ENCODE measurements around the gene RSPRY1. TPM values are rescaled to one million over a fixed set of nuclear protein-coding genes. Genes with fewer than 3 reads are reported as not detected.

Gene RSPRY1
- total RNA-seq, 2 donors from 2014 or later, result 28.7 to 32.5 TPM

DNA sequence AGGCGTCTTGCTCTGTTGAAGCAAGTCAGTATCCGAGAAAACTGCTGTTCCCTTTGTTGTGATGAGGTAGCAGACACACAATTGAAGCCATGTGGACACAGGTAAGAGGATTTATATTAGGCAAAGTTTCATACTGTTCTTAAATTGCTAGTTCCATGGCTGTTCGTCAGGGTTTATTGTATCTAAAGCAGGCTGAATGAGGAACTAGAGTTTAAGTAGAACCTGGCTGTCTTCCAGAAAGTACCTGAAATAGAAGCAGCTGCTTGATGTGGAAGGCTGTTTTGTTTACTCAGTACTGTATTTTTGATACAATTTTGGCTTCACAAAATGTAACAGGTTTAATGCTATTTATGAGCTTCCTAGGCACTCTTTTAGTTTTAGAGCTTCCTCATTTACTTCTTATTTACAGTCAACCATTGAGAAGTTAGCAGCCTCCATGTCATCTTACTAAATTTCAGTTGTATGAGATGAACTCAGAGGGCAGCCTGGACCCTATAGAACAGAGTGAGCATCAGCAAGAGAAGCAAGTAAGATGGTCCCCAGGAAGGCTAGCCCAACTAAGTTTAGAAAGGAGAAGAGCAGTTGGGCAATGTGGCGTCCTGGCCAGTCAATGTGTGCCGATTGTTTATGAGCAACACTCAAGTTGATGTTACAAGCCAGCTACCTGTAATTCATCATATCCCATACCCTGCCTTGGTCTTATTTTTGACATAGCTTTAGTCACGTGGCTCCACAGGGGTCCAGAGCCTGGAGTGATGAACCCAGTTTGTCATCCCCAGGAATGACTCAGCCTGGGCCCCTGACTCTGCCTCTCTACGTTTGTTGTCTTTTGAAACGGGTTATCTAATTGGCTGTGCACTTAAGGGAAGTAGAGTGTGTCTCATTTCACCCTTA lies 49.2 kb downstream of the RSPRY1 start:
- Histone ChIP-seq H3K9me3 (no peaks in the 10 kb centered on the region), H3K4me3 (no peak overlapping the region), H3K36me3 (peaks cover 62% of the 10 kb centered on the region), H3K4me1 (ENCODE audit: control insufficient read depth in 1 of 2, low read depth in 2 of 2) (no peaks in the 10 kb centered on the region), H3K27me3 (replicated peaks; ENCODE audit: insufficient read depth) (no peaks in the 10 kb centered on the region), H3K27ac (no peak overlapping the region)
- TF ChIP-seq, protein P1, sequence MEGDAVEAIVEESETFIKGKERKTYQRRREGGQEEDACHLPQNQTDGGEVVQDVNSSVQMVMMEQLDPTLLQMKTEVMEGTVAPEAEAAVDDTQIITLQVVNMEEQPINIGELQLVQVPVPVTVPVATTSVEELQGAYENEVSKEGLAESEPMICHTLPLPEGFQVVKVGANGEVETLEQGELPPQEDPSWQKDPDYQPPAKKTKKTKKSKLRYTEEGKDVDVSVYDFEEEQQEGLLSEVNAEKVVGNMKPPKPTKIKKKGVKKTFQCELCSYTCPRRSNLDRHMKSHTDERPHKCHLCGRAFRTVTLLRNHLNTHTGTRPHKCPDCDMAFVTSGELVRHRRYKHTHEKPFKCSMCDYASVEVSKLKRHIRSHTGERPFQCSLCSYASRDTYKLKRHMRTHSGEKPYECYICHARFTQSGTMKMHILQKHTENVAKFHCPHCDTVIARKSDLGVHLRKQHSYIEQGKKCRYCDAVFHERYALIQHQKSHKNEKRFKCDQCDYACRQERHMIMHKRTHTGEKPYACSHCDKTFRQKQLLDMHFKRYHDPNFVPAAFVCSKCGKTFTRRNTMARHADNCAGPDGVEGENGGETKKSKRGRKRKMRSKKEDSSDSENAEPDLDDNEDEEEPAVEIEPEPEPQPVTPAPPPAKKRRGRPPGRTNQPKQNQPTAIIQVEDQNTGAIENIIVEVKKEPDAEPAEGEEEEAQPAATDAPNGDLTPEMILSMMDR (IDR thresholded peaks at IDR 0.05), result no peak
- ATAC-seq (ENCODE audit: insufficient number of reproducible peaks, low FRiP score, low read depth), result no peak
- DNase-seq (ENCODE audit: low spot score), result no peak

GRCh38 chr16:57236022-57236350 lies 49.9 kb downstream of the RSPRY1 start:
- no peak overlapping the region for H3K4me3 ChIP-seq
- H3K9me3 ChIP-seq, result no peaks in the 10 kb centered on the region
- DNase-seq (ENCODE audit: low spot score) (no peak), ATAC-seq (ENCODE audit: insufficient number of reproducible peaks, low FRiP score, low read depth) (no peak)
- no peaks in the 10 kb centered on the region for H3K27me3 ChIP-seq (replicated peaks; ENCODE audit: insufficient read depth)
- TF ChIP-seq, protein P1 (IDR thresholded peaks at IDR 0.05), result no peak
- peaks cover 58% of the 10 kb centered on the region for H3K36me3 ChIP-seq
- no peak overlapping the region for H3K27ac ChIP-seq
- no peaks in the 10 kb centered on the region for H3K4me1 ChIP-seq (ENCODE audit: control insufficient read depth in 1 of 2, low read depth in 2 of 2)

- TF ChIP-seq, protein P1 (IDR thresholded peaks at IDR 0.05), result no peak
- Histone ChIP-seq H3K36me3 (peaks cover 33% of the 10 kb centered on the region), H3K27me3 (replicated peaks; ENCODE audit: insufficient read depth) (no peaks in the 10 kb centered on the region), H3K4me1 (ENCODE audit: control insufficient read depth in 1 of 2, low read depth in 2 of 2) (no peaks in the 10 kb centered on the region), H3K27ac (no peak overlapping the region), H3K9me3 (no peaks in the 10 kb centered on the region), H3K4me3 (no peak overlapping the region)
- DNase-seq (ENCODE audit: low spot score) (no peak), ATAC-seq (ENCODE audit: insufficient number of reproducible peaks, low FRiP score, low read depth) (no peak)
These were observed 52.6 kb downstream of the RSPRY1 start for GRCh38 chr16:57238682-57239081.

GRCh38 chr16:57239107-57239506 lies 53.0 kb downstream of the RSPRY1 start:
- Histone ChIP-seq H3K4me3 (no peak overlapping the region), H3K36me3 (peaks cover 28% of the 10 kb centered on the region), H3K9me3 (no peaks in the 10 kb centered on the region), H3K4me1 (ENCODE audit: control insufficient read depth in 1 of 2, low read depth in 2 of 2) (peaks cover under 1 to 2% of the 10 kb centered on the region in 2 donors), H3K27ac (no peak overlapping the region), H3K27me3 (replicated peaks; ENCODE audit: insufficient read depth) (no peaks in the 10 kb centered on the region)
- DNase-seq (ENCODE audit: low spot score) (no peak), ATAC-seq (ENCODE audit: insufficient number of reproducible peaks, low FRiP score, low read depth) (no peak)
- TF ChIP-seq, protein P1 (IDR thresholded peaks at IDR 0.05), result no peak

DNA sequence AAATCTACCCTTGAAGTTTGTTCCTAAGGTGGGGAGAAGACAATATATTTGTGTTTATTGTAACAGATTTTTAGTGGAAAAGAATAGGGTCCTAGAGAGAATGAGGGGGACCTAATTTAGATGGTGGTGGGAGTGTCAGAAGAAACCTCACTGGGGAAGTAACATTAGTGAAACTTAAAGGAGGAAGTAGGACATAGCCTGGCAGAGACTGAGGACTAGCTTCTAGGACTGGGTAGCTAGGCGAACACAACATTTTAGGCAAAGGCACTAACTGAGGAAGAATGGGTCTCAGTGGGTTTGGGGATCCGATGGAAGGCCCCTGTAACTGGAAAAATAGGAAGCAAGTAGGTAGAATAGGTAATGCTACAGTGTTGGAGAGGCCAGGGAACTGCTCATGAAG lies 54.7 kb downstream of the RSPRY1 start:
- peaks cover 16% of the 10 kb centered on the region for H3K36me3 ChIP-seq
- no peak for DNase-seq (ENCODE audit: low spot score)
- H3K4me1 ChIP-seq (ENCODE audit: control insufficient read depth in 1 of 2, low read depth in 2 of 2), result peaks cover 4 to 8% of the 10 kb centered on the region in 2 donors
- H3K27ac ChIP-seq, result no peak overlapping the region
- H3K4me3 ChIP-seq, result no peak overlapping the region
- no peaks in the 10 kb centered on the region for H3K9me3 ChIP-seq
- TF ChIP-seq, protein P1 (IDR thresholded peaks at IDR 0.05), result no peak
- no peak for ATAC-seq (ENCODE audit: insufficient number of reproducible peaks, low FRiP score, low read depth)
- H3K27me3 ChIP-seq (replicated peaks; ENCODE audit: insufficient read depth), result no peaks in the 10 kb centered on the region
